Activated CD4-positive, alpha-beta T cell treated with anti-CD3 and anti-CD28 coated beads, Interleukin-2, amount 50 U/mL, for 16 hours (primary cell): ENCODE results near the gene ZMIZ2.

ENCODE experiments used
- DNase-seq: peaks from one replicate; pipeline ENCODE4 v3.0.0-alpha.2; 2020

ZMIZ2 gene

DNA sequence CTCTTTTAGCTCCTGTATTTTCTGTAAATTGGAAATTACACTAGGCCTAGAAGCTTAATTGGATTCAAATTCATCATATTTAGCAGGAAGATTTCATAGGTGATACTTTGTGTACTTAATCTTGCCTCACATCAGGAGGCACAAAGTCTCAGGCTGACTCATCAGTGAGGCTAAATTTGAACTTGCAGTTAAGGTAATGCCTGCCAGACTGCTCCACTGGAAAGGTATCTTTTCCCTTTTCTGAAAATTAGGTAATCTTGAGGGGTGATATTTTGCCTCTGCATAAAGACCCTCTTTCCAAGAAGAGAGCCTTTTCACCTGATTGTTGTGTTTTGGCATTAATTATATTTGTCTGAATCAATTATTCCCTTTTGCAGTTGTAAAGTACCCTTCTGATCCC lies 62.4 kb downstream of the ZMIZ2 start:
- DNase-seq: no peak

DNA sequence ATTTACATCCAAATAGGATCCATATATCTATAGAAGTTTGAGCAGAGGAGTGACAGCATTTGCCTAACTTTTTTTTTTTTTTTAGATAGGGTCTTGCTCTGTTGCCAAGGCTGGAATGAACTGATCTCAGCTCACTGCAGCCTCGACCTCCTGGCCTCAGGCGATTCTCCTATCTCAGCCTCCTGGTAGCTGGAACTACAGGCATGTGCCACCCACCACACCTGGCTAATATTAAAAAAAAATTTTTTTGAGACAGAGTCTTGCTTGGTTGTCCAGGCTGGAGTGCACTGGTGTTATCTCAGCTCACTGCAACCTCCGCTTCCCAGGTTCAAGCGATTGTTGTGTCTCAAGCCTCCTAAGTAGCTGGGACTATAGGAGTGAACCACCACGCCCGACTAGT lies 62.9 kb downstream of the ZMIZ2 start:
- no peak for DNase-seq

DNA sequence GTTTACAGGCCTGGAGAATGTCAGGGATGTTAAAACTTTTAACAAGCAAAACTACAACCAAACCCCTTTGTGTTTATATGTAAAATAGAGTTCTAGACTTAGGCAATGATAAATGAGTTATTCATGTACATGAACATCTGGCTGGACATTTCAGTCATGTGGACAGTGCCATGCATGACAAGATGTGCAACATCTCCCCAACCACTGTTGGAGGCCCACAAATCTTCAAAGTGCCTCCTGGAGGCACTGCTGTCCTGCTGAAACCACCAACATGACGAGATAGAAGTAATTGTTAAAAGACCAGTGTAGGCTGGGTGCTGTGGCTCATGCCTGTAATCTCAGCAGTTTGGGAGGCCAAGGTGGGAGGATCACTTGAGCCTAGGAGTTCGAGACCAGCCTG lies 66.3 kb downstream of the ZMIZ2 start:
- DNase-seq: no peak

DNA sequence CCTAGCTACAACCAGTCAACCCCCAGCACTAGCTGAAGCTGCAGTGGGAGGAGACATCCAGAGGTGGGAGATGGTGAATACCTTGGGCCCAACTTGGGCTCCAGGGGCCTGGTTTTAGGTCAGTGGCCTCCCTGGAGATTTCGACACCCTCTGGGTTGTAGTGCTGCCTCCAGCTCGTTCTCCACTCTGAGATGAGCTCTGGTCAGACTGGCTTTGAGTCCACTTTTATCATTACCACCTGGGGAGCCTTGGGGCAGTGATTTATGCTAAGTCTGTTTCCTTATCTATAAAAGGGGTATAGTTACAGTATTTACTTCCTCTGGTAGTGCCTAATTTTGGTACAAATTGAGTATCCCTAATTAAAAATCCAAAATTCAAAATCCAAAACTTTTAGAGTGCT lies 70.6 kb downstream of the ZMIZ2 start:
- no peak for DNase-seq
